Right hindlimb (tissue), 1 donor: ENCODE measurements around the gene PMEPA1.

Experiments
- DNase-seq: peaks from one replicate; pipeline ENCODE4 v3.0.0-alpha.2; 2018

PMEPA1 gene

GRCh38 chr20:57619051-57619831 is 90.6 kb downstream of the PMEPA1 start:
- DNase-seq: no peak

- DNase-seq: no peak
Measured at GRCh38 chr20:57618764-57619050, 91.1 kb downstream of the PMEPA1 start.

- no peak for DNase-seq
Measured at GRCh38 chr20:57618091-57618763, 91.6 kb downstream of the PMEPA1 start.

- no peak for DNase-seq
Measured at GRCh38 chr20:57617079-57617795, 92.6 kb downstream of the PMEPA1 start.

GRCh38 chr20:57616143-57616951 is 93.5 kb downstream of the PMEPA1 start:
- no peak for DNase-seq

GRCh38 chr20:57615445-57615811 is 94.4 kb downstream of the PMEPA1 start:
- no peak for DNase-seq

- no peak for DNase-seq
Measured at GRCh38 chr20:57614490-57615444, 95.0 kb downstream of the PMEPA1 start.

GRCh38 chr20:57613481-57613921 is 96.3 kb downstream of the PMEPA1 start:
- no peak for DNase-seq

GRCh38 chr20:57612916-57613315 is 96.9 kb downstream of the PMEPA1 start:
- no peak for DNase-seq

GRCh38 chr20:57612436-57612835 is 97.4 kb downstream of the PMEPA1 start:
- DNase-seq: no peak

- DNase-seq: no peak
Measured at GRCh38 chr20:57611586-57612311, 98.1 kb downstream of the PMEPA1 start.

GRCh38 chr20:57610261-57610952 is 99.4 kb downstream of the PMEPA1 start:
- DNase-seq: no peak

- no peak for DNase-seq
Measured at GRCh38 chr20:57609842-57610167, 100.0 kb downstream of the PMEPA1 start.

GRCh38 chr20:57609086-57609841 is 100.6 kb downstream of the PMEPA1 start:
- no peak for DNase-seq

GRCh38 chr20:57608516-57608915 is 101.3 kb downstream of the PMEPA1 start:
- no peak for DNase-seq

- no peak for DNase-seq
Measured at GRCh38 chr20:57605878-57606277, 103.9 kb downstream of the PMEPA1 start.

GRCh38 chr20:57605045-57605444 is 104.8 kb downstream of the PMEPA1 start:
- no peak for DNase-seq

- DNase-seq: no peak
Measured at GRCh38 chr20:57603120-57603519, 106.7 kb downstream of the PMEPA1 start.

GRCh38 chr20:57601737-57602136 is 108.1 kb downstream of the PMEPA1 start:
- DNase-seq: no peak

- DNase-seq: no peak
Measured at GRCh38 chr20:57601211-57601570, 108.6 kb downstream of the PMEPA1 start.
